Panc1 (cell line): ENCODE measurements around the gene SLC5A9. TPM values are rescaled to one million over a fixed set of nuclear protein-coding genes. Genes with fewer than 3 reads are reported as not detected.

ENCODE experiments used
- ATAC-seq: fragments of 200-7000 bp; cut with Tn5 transposase; 2 replicates; pipeline ENCODE4 v1.9.1; 2020; ENCODE audit warnings: mild to moderate bottlenecking, moderate library complexity
- BruUV-seq: library from RNA; stranded (reverse); fragments of 400-500 nt; replicated peaks from 2 replicates; lab custom pipeline; 2021; lab: Mats Ljungman, UMichigan
- CTCF ChIA-PET: fragments of 300-600 bp; sonication (Branson Sonifier 250); formaldehyde crosslinking; loops from one replicate; lab custom pipeline; 2022; ENCODE audit warnings: antibody characterized with exemption; lab: Charles Lee
- POLR2A ChIA-PET: fragments of 300-600 bp; sonication (Branson Sonifier 250); formaldehyde crosslinking; loops from one replicate; lab custom pipeline; 2022; ENCODE audit warnings: antibody characterized with exemption; lab: Charles Lee
- DNase-seq: peaks from one replicate; pipeline ENCODE4 v3.0.0-alpha.2; 2010; ENCODE audit warnings: low read depth, low spot score
- H3K27ac ChIP-seq: 2 replicates; pipeline ENCODE4 v1.5.1; 2011; ENCODE audit warnings: mild to moderate bottlenecking, low read length, inconsistent platforms
- H3K27me3 ChIP-seq: fragments of 200-500 bp; sonication (Bioruptor generic); 2 replicates; pipeline ENCODE4 v1.6.0; 2014; ENCODE audit warnings: low read length, inconsistent platforms; ENCODE audit not compliant: control insufficient read depth, insufficient read depth
- H3K36me3 ChIP-seq: fragments of 200-500 bp; sonication (Bioruptor generic); 2 replicates; pipeline ENCODE4 v1.5.1; 2014; ENCODE audit warnings: inconsistent platforms, mild to moderate bottlenecking, low read length, moderate library complexity; ENCODE audit not compliant: control insufficient read depth, insufficient read depth
- H3K4me1 ChIP-seq: 2 replicates; pipeline ENCODE4 v1.5.1; 2011; ENCODE audit warnings: inconsistent platforms, mild to moderate bottlenecking, low read length, moderate library complexity; ENCODE audit not compliant: control insufficient read depth, insufficient read depth
- H3K4me3 ChIP-seq, 2 experiments: 2 replicates each; pipeline ENCODE4 v1.5.1; 2011 to 2012; ENCODE audit warnings: low read depth in 2 of 2, low read length in 2 of 2, mild to moderate bottlenecking in 2 of 2, inconsistent platforms in 1 of 2, moderate library complexity in 1 of 2
- H3K9me3 ChIP-seq: fragments of 200-500 bp; sonication (Bioruptor generic); 2 replicates; pipeline ENCODE4 v1.5.1; 2014; ENCODE audit warnings: low read depth, mild to moderate bottlenecking, inconsistent platforms, low read length, moderate library complexity; ENCODE audit not compliant: control insufficient read depth, insufficient read depth
- CTCF ChIP-seq: fragments of 450-650 bp; IDR thresholded peaks from 2 replicates; pipeline ENCODE4 v1.5.1; 2017; ENCODE audit warnings: mild to moderate bottlenecking
- POLR2AphosphoS5 ChIP-seq: IDR thresholded peaks from 2 replicates; pipeline ENCODE4 v1.6.1; 2012; ENCODE audit warnings: mild to moderate bottlenecking, low read depth, low read length, moderate library complexity
- REST ChIP-seq, 2 experiments: IDR thresholded peaks; 2 replicates each; pipeline ENCODE4 v1.6.1; 2011 to 2012; ENCODE audit warnings: low read depth in 2 of 2, control low read depth in 1 of 2, low read length in 1 of 2, mild to moderate bottlenecking in 1 of 2, moderate library complexity in 1 of 2; ENCODE audit not compliant: insufficient read depth in 1 of 2
- SIN3A ChIP-seq: IDR thresholded peaks from 2 replicates; pipeline ENCODE4 v1.6.1; 2012; ENCODE audit warnings: low read depth, mild to moderate bottlenecking, low read length, moderate library complexity, borderline replicate concordance; ENCODE audit not compliant: insufficient read depth
- TCF7L2 ChIP-seq: IDR thresholded peaks from 2 replicates; pipeline ENCODE4 v1.6.1; 2011; ENCODE audit warnings: mild to moderate bottlenecking, low read depth, low read length, inconsistent platforms
- in situ Hi-C: cut with HindIII; loops from 2 replicates; pipeline ENCODE4 v1.10.0; 2016; ENCODE audit warnings: low sequenced_read_pairs, low pct_unique_long_range_greater_than_20kb
- intact Hi-C: fragments of 100-400 bp; cut with micrococcal nuclease; formaldehyde crosslinking; loops from one replicate; pipeline ENCODE4 v1.10.0; 2022; ENCODE audit not compliant: unreplicated experiment
- total RNA-seq: library from RNA; stranded (reverse); gene quantifications from one replicate; pipeline ENCODE4 v1.2.1, GENCODE V29; 2021; ENCODE audit not compliant: unreplicated experiment

Gene SLC5A9
- total RNA-seq, 1 experiment from 2014 or later: not detected

GRCh38 chr1:48261881-48262400 is 39.4 kb downstream of the SLC5A9 start:
- POLR2A ChIA-PET: no interaction called here
- no peaks in the 10 kb centered on the region for H3K9me3 ChIP-seq
- no peak overlapping the region for H3K27ac ChIP-seq
- intact Hi-C loops: no loop called here
- BruUV-seq: no TSS peak
- H3K4me1 ChIP-seq: no peaks in the 10 kb centered on the region
- ATAC-seq (no peak), DNase-seq (no peak)
- no peak for TF ChIP-seq POLR2AphosphoS5
- no peak for TF ChIP-seq SIN3A
- no peak for TF ChIP-seq REST (IDR thresholded peaks at IDR 0.05; ENCODE audit: insufficient read depth in 1 of 2, low read depth in 2 of 2, low read length in 1 of 2)
- no peak for TF ChIP-seq TCF7L2
- TF ChIP-seq CTCF: no peak
- H3K4me3 ChIP-seq: no peak overlapping the region
- CTCF ChIA-PET: no interaction called here
- H3K27me3 ChIP-seq: no peaks in the 10 kb centered on the region
- no peaks in the 10 kb centered on the region for H3K36me3 ChIP-seq
- in situ Hi-C loops: no loop called here

GRCh38 chr1:48263041-48263440 is 40.5 kb downstream of the SLC5A9 start:
- CTCF ChIA-PET: no interaction called here
- TF ChIP-seq POLR2AphosphoS5 (no peak), TCF7L2 (no peak), CTCF (no peak), REST (IDR thresholded peaks at IDR 0.05; ENCODE audit: insufficient read depth in 1 of 2, low read depth in 2 of 2, low read length in 1 of 2) (no peak), SIN3A (no peak)
- Histone ChIP-seq H3K4me1 (no peaks in the 10 kb centered on the region), H3K9me3 (no peaks in the 10 kb centered on the region), H3K4me3 (no peak overlapping the region), H3K36me3 (no peaks in the 10 kb centered on the region), H3K27me3 (no peaks in the 10 kb centered on the region), H3K27ac (no peak overlapping the region)
- POLR2A ChIA-PET: no interaction called here
- in situ Hi-C loops: no loop called here
- BruUV-seq: no TSS peak
- intact Hi-C loops: no loop called here
- no peak for ATAC-seq
- DNase-seq: no peak
